ENCODE results near the gene ATP1B1.
"Not testable (repeated sequence)": the region's sequence is repeated elsewhere in the genome, so short reads cannot be mapped to it uniquely, and the experiment has no call there.

ATP1B1 gene

DNA sequence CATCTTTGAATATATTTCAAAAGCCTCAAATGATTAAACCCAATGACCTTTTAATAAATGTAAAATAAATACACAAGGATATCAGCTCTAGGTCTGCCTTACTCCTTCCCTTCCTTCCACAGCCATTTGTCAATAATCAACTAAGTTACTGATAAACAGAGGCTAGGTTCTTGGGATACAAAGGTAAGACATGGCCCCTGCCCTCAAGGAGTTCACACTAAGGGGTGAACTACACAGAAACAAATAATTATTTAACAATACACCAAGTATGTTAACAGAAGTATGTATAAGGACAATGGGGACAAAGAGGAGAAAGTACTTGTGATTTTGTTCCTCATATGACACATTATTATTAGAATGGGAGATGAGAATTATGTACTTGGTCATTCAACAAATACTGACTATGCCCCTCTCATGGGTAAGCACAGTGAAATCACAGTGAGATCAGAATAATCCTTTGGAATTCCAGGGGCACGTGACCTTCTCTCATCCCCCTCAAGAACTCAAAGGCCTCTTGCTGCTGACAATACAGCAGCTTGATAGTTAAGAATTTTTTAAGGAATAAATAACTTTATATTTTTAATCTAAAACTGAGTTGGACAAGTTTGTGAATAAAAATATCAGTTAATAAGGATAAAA is 40.2 kb downstream of the ATP1B1 start:
- DNase-seq: no peak

DNA sequence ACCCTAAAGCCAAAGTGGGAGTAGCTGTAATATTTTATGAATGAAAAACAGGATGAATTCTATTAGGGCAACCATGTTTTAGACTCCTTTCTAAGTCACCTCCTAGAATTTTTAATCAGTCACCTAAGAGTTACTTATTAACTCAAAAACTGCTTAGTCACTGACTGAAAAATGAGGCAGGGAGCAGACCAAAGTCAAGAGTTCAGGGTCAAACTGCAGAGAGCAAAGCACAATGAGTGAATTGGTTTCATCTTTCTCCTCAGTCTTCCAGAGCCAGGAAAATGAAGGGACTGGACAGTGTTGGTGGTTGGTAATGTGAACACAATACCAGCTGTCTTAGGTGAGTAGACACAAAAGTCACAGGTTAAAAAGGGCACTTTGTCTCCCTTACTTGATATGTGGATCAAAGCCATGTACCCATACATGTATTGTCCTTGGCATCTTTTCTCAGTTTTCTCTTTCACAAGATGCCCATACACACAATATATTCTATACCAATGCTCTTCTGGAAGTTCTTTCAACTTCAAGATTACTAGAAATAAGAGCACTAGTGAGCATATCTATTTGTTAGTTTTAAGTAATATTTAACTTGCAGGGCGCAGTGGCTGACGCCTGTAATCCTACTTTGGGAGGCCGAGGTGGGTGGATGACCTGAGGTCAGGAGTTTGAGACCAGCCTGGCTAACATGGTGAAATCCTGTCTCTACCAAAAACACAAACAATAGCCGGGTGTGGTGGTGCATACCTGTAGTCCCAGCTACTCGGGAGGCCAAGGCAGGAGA is 42.2 kb downstream of the ATP1B1 start:
- DNase-seq: no peak

DNA sequence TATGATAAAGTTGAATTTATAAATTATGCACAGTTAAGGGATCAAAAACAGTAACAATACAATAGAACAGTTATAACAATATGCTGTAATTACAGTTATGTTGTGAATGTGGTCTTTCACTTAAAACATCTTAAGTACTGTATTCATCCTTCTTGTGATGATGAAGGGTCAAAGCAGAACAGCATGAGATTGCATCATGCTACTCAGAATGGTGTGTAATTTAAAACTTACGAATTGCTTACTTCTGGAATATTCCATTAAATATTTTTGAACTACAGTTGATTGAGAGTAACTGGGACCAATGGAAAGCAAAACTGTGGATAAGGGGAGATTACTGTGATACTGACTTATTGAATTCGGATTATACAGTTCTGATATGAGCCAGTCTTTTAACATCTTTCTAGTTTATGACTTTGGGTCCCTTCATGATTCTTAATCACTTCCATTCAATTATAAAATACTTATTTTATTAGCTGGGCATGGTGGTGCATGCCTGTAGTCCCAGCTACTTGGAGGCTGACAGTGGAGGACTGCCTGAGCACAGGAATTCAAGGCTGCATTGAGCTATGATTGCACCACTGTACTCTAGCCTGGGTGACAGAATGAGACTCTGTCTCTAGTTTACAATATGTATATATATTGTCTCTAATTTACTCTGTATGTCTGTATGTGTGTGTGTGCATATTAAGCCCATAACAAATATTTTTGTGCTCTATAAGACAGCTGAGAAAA is 43.2 kb downstream of the ATP1B1 start:
- no peak for DNase-seq

DNA sequence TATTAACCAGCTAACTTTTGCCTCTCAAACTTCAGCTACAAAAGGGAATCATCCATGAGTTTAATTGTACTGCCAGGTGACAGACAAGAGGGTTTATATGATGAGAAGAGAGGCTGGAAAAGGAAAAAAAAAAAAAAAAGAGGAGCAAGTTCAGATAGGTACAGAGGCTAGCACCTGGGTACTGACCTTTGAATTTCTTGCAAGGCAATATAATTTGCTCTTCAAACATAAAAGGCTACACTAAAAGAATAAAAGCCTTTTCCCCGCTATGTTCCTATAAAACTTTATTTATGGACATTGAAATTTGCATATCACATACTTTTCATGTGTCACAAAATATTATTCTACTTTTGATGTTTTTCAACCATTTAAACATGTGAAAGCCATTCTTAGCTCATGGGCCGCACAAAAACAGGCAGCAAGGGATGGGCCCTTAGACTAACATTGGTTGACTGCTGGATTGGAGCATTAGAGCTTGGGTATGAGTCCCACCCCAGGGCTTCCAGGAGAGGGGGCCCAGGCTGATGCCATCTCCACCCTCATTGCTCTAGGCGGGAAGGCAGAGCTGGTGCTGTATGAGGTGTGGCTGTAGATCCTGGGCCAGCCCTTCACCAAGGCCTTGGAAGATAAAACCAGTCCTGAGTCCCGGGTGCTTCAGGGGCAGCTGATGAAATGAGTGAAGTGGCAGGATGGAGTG is 44.3 kb downstream of the ATP1B1 start:
- no peak for DNase-seq

DNA sequence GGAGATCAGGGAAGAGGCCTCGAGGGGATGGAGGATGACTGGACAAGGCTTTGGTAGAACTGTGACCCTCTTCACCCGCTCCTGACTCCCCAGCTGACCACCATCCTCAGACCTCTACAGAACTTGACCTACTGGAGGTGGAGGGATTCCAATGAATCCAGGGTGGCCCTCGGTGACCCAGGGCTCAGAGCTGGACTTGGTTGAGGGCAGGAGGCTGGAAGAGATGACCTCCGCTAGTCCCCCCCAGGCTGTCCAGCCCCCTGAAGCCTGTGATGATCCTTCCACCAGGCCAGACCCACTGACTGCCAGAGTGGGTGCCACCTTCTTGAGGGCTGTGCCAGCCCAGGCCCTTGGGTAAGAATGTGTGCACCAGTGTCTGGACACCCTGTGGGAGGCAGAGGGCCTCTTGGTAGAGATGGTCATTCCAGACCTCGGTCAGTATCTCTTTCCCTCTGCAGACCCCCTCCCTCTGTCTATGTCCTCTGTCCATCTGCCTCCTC is 44.9 kb downstream of the ATP1B1 start:
- DNase-seq: no peak

DNA sequence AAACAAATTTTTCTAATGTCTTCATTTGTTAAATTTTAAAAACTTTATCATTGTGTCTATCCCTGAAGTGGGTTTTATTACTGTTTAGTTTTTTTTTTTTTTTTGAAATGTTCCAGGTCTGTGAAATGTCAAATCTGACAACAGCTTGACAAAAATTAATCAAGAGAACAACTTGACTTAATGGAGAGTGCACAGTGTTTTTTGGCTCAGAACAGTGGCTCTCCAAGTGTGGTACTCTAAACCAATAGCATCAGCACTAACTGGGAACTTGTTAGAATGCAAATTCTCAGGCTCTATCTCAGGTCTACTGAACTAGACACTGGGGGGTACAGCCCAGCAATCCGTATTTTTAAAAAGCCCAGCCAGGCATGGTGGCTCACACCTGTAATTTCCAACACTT is 49.2 kb downstream of the ATP1B1 start:
- DNase-seq: no peak

DNA sequence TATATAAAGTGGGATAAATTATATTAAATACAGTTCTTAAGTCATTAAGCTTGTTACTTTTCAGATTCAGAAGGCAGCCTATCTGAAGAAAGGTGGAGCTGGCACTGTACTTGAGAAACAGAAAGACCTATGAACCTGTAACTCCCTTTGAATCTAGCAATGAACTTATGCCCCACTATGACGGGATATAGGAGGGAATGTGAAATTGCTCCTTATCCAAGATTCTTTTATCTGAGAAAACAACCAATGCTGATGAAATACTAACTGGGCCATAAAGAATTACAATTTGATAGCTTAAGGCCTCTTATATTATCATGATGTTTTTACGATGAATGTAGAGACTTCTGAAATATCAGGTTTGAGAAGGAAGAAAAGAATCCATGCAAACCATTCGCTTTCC is 50.1 kb downstream of the ATP1B1 start:
- no peak for DNase-seq

DNA sequence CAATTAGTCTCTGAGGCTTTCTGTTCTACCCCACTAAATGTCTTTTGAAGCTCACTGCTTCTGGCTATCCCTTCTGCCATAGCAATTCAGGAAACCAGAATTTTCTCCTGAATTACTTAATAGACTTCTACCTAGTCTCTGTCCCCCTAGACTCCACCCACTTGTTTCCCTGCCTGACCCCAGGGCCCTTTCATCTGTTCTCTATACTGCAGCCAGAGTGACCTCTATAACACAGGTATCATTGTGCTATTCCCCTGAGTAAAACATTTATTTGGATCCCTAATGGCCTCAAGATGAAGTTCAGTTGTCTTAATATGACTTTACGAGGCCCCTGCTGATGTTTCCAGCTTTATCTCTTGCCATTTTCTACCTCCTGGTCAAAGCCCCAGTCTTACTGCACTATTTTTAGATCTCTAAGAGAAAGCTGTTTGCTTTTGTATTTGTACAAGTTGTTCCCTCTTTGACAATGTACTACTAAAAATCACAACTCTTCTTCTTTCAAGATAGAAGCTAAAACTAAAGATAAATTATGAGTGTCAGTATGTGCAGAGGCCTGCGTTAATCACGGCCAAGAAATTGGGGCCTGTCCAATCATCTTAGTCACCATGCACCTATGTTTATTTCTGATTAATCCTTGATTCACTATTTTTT is 54.5 kb downstream of the ATP1B1 start:
- DNase-seq: no peak

DNA sequence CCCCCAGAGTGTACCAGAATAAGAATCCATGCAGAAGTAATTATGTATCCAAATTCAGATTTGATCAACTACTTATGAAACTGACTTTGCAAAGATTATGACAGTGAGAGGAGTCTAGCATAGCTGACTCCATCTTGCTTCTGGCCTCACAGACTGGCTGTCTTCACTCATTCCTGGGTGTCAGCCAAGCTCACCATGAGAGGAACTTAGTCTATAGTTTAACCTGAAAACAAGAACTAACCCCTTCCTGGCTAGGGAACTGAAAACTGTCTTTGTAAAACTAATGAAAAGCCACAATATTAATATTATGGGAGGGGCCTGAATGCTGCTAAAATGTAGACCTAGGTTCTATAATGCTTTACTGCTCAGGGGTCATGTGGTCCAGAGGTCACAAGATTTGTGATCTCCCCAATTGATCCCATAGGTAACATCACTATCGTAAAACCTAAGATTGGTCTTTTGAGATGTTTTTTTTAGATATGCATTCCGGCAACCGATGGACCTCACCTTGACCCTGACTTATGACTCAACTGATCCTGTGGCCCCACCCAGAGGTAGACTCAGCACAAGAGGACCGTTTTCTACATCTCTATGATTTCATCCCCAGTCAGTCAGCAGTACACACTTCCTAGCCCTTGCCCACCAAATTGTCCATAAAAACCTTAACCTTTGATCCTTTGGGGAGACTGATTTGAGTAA is 55.2 kb downstream of the ATP1B1 start:
- no peak for DNase-seq

DNA sequence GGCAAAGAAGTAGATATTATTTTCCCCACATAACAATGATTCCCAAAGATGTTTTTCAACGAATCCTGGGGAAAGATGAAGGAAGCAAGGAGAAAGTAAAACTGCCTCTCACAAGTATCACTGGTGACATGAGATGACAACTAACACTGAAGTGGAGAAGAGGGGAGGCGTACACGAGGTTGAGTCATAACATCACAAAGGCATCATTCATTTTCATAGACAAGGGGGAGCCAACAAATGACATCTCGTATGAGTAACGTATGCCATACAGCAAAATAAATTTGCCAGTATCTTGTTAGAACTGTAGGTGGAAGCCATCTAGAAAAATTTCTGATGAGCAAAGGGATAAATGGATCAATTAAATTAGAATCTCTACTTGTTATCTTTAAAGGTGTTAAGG is 56.6 kb downstream of the ATP1B1 start:
- DNase-seq: no peak

DNA sequence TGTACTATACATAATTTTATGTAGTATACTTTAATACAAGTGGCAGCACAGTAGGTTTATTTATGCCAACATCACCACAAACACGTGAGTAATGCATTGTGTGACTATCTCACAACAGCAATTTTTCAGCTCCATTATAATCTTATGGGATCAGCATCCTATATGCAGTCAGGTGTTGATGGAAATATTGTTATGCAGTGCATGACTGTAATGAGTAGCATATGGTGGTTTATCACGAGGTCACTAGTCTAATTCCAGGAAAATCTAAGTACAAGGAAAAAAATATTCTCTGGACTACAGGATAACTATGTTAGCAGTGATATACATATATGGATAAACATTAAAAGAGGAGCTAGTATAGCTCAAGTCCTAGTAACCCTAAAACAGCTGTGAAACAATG is 69.0 kb downstream of the ATP1B1 start:
- DNase-seq: no peak

DNA sequence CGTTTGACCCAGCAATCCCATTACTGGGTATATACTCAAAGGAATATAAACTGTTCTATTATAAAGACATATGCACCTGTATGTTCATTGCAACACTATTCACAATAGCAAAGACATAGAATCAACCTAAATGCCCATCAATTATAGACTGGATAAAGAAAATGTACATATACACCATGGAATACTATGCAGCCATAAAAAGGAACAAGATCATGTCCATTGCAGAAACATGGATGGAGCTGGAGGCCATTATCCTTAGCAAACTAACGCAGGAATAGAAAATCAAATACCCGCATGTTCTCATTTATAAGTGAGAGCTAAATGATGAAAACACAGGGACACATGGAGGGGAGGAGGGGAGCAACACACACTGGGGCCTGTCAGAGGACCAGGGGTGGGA is 72.9 kb downstream of the ATP1B1 start:
- DNase-seq: not testable (repeated sequence)

DNA sequence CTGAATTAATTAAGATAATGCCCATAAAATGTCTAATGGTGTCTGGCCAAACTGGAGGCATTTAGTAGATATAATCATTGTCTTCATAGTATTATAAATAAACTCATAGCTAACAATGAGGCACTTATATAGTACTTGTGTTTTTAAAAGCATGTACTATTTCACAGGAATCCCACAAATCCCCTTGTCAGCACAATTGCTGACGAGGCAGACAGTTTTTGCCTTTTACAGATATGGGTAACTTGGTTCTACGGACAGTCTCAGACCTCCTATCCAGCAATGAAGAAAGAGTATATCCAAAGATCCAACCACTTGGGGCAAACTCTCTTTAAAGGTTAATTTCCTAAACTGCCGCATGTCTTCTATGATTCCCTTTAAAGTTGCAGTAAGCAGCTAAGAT is 73.7 kb downstream of the ATP1B1 start:
- DNase-seq: no peak

Data from GDM1 (cell line).